Testis (tissue), 3 donors: ENCODE data around the gene RNF114. TPM values are rescaled to one million over a fixed set of nuclear protein-coding genes. Genes with fewer than 3 reads are reported as not detected.
A peak's percentile ranks its signal among the peaks of the same experiment; 100 is the strongest.
"Not testable (repeated sequence)": the region's sequence is repeated elsewhere in the genome, so short reads cannot be mapped to it uniquely, and the experiment has no call there.

ENCODE experiments used
- DNase-seq: peaks from one replicate; pipeline ENCODE4 v3.0.0-alpha.2; 2019
- H3K27ac ChIP-seq, 2 donors: fragments of 200-600 bp; sonication (generic); one replicate each; pipeline ENCODE4 v1.5.1; 2019
- H3K27me3 ChIP-seq: fragments of 200-600 bp; sonication (generic); one replicate; pipeline ENCODE4 v1.5.1; 2019
- H3K36me3 ChIP-seq: fragments of 200-600 bp; sonication (generic); one replicate; pipeline ENCODE4 v1.5.1; 2017; ENCODE audit warnings: low read depth; ENCODE audit errors: missing control alignments
- H3K4me1 ChIP-seq: fragments of 200-600 bp; sonication (generic); one replicate; pipeline ENCODE4 v1.5.1; 2019
- H3K4me3 ChIP-seq, 2 donors: fragments of 200-600 bp; sonication (generic); one replicate each; pipeline ENCODE4 v1.5.1; 2017 to 2019
- H3K9me3 ChIP-seq: fragments of 200-600 bp; sonication (generic); one replicate; pipeline ENCODE4 v1.5.1; 2017
- CTCF ChIP-seq, 3 experiments: fragments of 450-650 bp in 2 of 3; fragments of 200-600 bp in 1 of 3; sonication (generic) in 1 of 3; IDR thresholded peaks; one replicate each; pipeline ENCODE4 v1.5.1; 2016 to 2019; ENCODE audit warnings: antibody characterized with exemption in 3 of 3, mild to moderate bottlenecking in 2 of 3, moderate library complexity in 1 of 3
- POLR2A ChIP-seq: fragments of 450-650 bp; IDR thresholded peaks from one replicate; pipeline ENCODE4 v1.6.1; 2017; ENCODE audit warnings: antibody characterized with exemption, mild to moderate bottlenecking, moderate library complexity
- WGBS, 2 donors: methylation state at CpG; one replicate each; pipeline ENCODE4 v1.1.5; 2018; 5-methylcytosine and 5-hydroxymethylcytosine counted together
- intact Hi-C: fragments of 100-400 bp; cut with DNase I; formaldehyde crosslinking; loops from one replicate; pipeline ENCODE4 v1.15.1; 2023; ENCODE audit warnings: low total_unique reads
- polyA plus RNA-seq: library from polyadenylated mRNA; stranded (reverse); fragments of 350-450 nt; fragmentation: Illumina TruSeq; extraction: RNeasy Lipid Tissue Mini Kit (QIAGEN cat#74804); gene quantifications from one replicate; pipeline ENCODE4 v1.2.3, GENCODE V29; 2014; ENCODE audit warnings: low read depth, low replicate concordance; ENCODE audit not compliant: insufficient read depth
- total RNA-seq, 2 donors: library from RNA; depleted of rRNA; stranded (reverse); fragments of >200 nt; gene quantifications; one replicate each; pipeline ENCODE4 v1.2.3, GENCODE V29; 2016

Gene RNF114
- total and polyA plus RNA-seq, 3 donors from 2014 or later: 472 to 531 (median 479) TPM

DNA sequence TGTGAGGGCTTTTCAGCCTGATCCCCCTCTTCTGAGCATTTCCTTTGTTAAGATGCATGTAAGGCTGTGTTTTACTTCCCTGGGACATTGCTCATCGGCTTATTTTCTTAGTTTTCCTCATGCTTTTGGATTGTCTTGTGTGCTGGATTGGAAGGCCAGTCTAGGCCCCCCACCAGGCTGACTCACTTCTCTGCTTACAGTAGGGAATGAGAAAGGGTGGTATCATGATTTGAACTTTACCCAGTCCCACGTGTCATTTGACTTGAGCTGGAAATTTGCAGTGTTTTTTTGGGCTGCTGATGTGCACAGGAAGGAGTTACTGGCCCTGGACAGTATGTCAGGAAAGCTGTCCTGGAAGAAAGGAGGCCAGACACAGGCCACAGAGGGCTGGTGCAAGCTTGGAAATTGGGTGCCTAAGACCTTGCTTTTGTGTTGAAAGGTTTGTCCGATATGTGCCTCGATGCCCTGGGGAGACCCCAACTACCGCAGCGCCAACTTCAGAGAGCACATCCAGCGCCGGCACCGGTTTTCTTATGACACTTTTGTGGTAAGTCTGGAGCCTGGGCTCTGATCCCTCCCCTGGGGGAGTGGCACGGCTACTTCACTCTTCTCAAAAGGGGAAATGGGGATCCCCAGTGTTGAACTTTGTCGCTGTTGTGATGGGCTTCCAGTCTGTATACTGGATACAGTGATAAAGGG is 12.8 kb downstream of the RNF114 start:
- H3K9me3 ChIP-seq: no peaks in the 10 kb centered on the region
- no peak overlapping the region for H3K4me3 ChIP-seq
- WGBS, 2 donors: 93% methylated on average over 11 of the region's 11 CpGs
- H3K36me3 ChIP-seq: no peaks in the 10 kb centered on the region
- TF ChIP-seq POLR2A (no peak), CTCF (IDR thresholded peaks at IDR 0.05) (no peak)
- H3K4me1 ChIP-seq: no peaks in the 10 kb centered on the region
- H3K27ac ChIP-seq: no peak overlapping the region
- intact Hi-C loops: no loop called here
- H3K27me3 ChIP-seq: no peaks in the 10 kb centered on the region
- DNase-seq: no peak

GRCh38 chr20:49951151-49951550 is 15.0 kb downstream of the RNF114 start:
- intact Hi-C loops: no loop called here
- Histone ChIP-seq H3K36me3 (no peaks in the 10 kb centered on the region), H3K9me3 (no peaks in the 10 kb centered on the region), H3K4me1 (no peaks in the 10 kb centered on the region), H3K4me3 (no peak overlapping the region), H3K27me3 (no peaks in the 10 kb centered on the region), H3K27ac (no peak overlapping the region)
- DNase-seq: no peak
- 92 to 95% methylated on average over 4 of the region's 4 CpGs for WGBS, 2 donors
- no peak for TF ChIP-seq CTCF (IDR thresholded peaks at IDR 0.05)
- TF ChIP-seq POLR2A: no peak

DNA sequence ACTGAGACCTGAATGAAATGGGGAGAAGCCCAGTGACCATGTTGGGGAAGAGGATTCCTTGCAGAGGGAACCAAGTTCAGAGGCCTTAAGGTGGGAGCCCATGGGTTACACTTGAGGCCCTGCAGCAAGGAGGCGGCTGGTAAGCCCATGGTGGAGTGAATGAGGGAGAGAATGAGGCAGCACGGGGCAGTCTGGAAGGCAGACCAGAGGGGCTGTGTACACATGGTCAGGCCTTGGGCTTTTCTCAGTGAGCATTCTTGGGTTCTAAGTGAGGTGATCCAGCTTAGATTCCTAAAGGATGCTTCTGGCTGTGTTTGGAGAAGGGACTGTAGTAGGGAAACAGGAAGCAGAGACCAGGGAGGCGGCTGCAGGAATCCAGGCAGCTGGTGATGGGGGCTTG is 19.0 kb downstream of the RNF114 start:
- Histone ChIP-seq H3K27ac (no peak overlapping the region), H3K4me1 (peaks cover 2% of the 10 kb centered on the region), H3K9me3 (no peaks in the 10 kb centered on the region), H3K36me3 (no peaks in the 10 kb centered on the region), H3K4me3 (no peak overlapping the region), H3K27me3 (no peaks in the 10 kb centered on the region)
- intact Hi-C loops: no loop called here
- DNase-seq: no peak
- TF ChIP-seq POLR2A (no peak), CTCF (IDR thresholded peaks at IDR 0.05) (no peak)
- WGBS, 2 donors: 87 to 97% methylated on average over 3 of the region's 3 CpGs

GRCh38 chr20:49955830-49956396 is 19.7 kb downstream of the RNF114 start:
- DNase-seq, H3K4me3 ChIP-seq, H3K36me3 ChIP-seq, H3K9me3 ChIP-seq, H3K4me1 ChIP-seq, H3K27ac ChIP-seq, intact Hi-C loops, H3K27me3 ChIP-seq: not testable (repeated sequence)
- WGBS, 2 donors: 84 to 92% methylated on average over 8 to 12 of the region's 12 CpGs

DNA sequence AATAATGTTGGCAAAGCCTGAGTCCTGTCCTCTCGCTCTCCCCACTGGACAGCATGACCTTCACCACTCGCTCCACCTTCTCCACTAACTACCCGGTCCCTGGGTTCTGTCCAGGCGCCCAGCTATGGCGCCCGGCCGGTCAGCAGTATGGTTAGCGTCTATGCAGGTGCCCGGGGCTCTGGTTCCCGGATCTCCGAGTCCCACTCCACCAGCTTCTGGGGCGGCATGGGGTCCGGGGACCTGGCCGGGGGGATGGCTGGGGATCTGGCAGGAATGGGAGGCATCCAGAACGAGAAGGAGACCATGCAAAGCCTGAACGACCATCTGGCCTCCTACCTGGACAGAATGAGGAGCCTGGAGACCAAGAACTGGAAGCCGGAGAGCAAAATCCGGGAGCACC is 20.5 kb downstream of the RNF114 start:
- H3K27me3 ChIP-seq: no peaks in the 10 kb centered on the region
- no peaks in the 10 kb centered on the region for H3K36me3 ChIP-seq
- no peak overlapping the region for H3K4me3 ChIP-seq
- peaks cover 2% of the 10 kb centered on the region for H3K4me1 ChIP-seq
- no peaks in the 10 kb centered on the region for H3K9me3 ChIP-seq
- intact Hi-C loops: no loop called here
- H3K27ac ChIP-seq: no peak overlapping the region
- 87 to 89% methylated on average over 18 of the region's 18 CpGs for WGBS, 2 donors
- TF ChIP-seq CTCF (IDR thresholded peaks at IDR 0.05): no peak
- no peak for TF ChIP-seq POLR2A
- no peak for DNase-seq

- H3K36me3 ChIP-seq, H3K4me1 ChIP-seq, H3K4me3 ChIP-seq, intact Hi-C loops, H3K27me3 ChIP-seq, H3K27ac ChIP-seq, H3K9me3 ChIP-seq: not testable (repeated sequence)
- WGBS, 2 donors: 74 to 91% methylated on average over 12 of the region's 12 CpGs
- peak; percentile 97 for DNase-seq
Observed at GRCh38 chr20:49957089-49957938, 21.1 kb downstream of the RNF114 start.
